HFF-Myc (cell line): Measurements from ENCODE around the gene NIPAL4.
A peak's percentile ranks its signal among the peaks of the same experiment; 100 is the strongest.
"Not testable (repeated sequence)": the region's sequence is repeated elsewhere in the genome, so short reads cannot be mapped to it uniquely, and the experiment has no call there.

Experiments
- DNase-seq: peaks from one replicate; pipeline ENCODE4 v3.0.0-alpha.2; 2011; ENCODE audit warnings: low read depth; ENCODE audit errors: extremely low read depth
- H3K4me3 ChIP-seq: replicated peaks from 2 replicates; pipeline ENCODE4 v1.5.1; 2011; ENCODE audit warnings: low read depth, mild to moderate bottlenecking, control low read depth, low read length
- CTCF ChIP-seq: IDR thresholded peaks from 2 replicates; pipeline ENCODE4 v1.5.1; 2012; ENCODE audit warnings: mild to moderate bottlenecking, low read depth, low read length, control low read depth; ENCODE audit errors: missing control alignments

NIPAL4 gene

DNA sequence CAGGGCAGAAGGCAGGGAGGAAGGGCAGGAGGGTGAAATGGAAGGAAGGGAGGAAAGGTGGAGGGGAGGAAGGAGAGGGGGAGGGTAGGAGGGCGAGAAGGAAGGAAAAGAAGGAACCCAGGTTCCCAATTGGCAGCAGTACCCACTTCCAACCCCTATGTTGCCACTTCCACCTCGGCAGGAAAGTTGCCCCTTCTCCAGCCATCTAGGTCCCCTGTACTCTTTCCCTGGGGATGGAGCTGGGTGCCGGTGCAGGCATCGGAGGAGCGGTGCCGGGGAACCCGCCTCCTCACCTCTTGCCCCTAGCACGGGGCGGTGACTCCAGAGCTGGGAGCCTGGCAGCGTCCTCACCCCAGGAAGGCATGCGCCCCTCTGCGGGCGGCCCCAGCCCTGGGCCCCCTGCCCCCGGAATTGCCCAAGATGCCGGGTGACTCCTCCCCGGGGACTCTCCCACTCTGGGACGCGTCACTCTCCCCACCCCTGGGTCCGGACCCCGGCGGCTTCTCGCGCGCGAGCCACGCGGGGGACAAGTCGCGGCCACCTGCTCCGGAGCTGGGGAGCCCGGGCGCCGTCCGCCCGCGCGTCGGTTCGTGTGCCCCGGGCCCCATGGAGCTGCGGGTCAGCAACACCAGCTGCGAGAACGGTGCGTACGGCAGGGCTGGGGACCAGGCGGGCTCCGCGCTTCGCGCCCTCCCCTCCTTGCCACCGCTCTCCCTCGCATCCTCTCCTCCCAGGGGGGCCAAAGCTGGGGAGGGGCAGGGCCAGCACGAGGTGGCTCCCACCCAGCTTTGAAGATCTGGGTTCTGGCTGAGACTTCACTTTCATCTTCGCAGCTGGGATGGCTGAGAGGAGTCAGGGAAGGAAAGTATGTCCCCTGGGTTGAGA lies at the start of gene NIPAL4:
NIPAL4 (plus strand) TSS at position 499 of the 885 bp plus-strand sequence; CDS start at position 607, 108 bp downstream.
- no peak for TF ChIP-seq CTCF
- DNase-seq: no peak
- H3K4me3 ChIP-seq: peak within 1 kb of the TSS; percentile 44

- no peak for DNase-seq
- H3K4me3 ChIP-seq: no peak overlapping the region
- TF ChIP-seq CTCF: no peak
Measured at GRCh38 chr5:157415838-157416237, 44.2 kb upstream of the NIPAL4 start.

GRCh38 chr5:157419521-157419920 lies 40.5 kb upstream of the NIPAL4 start:
- not testable (repeated sequence) for H3K4me3 ChIP-seq, DNase-seq

GRCh38 chr5:157429920-157430319 lies 30.1 kb upstream of the NIPAL4 start:
- not testable (repeated sequence) for DNase-seq, H3K4me3 ChIP-seq

GRCh38 chr5:157431544-157432200 lies 28.3 kb upstream of the NIPAL4 start:
- DNase-seq: peak; percentile 54
- peak; percentile 41 for TF ChIP-seq CTCF

DNA sequence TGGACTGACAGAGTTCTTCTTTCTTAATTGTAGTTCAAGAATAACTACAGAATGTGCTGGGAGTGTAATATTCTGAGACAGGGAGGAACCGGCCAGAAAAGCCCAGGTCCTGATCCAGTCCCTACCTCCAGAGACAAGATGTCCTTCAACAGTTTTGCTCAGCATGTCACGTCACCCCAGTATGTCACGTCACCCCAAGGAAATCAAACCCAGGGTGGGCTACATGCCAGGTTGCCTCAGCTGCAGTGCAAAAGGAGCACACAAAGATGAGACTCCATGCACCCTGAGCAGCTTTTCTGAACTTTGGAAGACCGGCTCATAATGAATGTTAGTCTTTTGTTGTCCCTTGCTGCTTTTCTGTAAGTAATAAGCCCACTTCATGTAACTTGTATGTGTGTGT lies 25.9 kb upstream of the NIPAL4 start:
- no peak for TF ChIP-seq CTCF
- no peak overlapping the region for H3K4me3 ChIP-seq
- no peak for DNase-seq

More at GRCh38 chr5:157431544-157432200, 28.3 kb upstream of the NIPAL4 start:
- no peak overlapping the region for H3K4me3 ChIP-seq

DNA sequence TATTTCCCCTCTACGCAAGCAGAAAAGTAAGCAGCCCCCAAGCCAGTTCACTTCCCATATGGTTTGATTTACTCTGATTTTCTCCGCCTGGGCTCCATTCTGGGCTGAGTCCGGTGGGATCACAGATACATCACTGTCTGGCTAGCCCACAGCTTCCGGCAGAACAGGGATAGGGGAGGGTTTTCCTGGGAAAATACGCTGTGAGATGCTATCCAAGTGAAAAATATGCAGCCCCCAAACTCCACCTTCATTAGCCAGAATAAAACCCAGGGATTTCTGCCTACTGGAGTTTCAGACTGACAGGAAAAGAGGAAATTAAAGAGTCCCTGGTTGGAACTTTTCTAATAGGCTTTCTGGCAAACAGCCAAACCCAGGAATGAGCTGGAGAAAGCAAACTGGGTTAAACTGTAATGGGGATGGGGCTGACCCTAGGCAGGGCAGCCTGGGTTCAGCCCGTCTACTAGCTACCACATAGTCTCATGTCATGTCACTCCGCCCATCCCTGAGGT lies 16.9 kb upstream of the NIPAL4 start:
- TF ChIP-seq CTCF: no peak
- no peak overlapping the region for H3K4me3 ChIP-seq
- peak; percentile 9 for DNase-seq
